ENCODE data around the gene PAPSS1. TPM values are rescaled to one million over a fixed set of nuclear protein-coding genes. Genes with fewer than 3 reads are reported as not detected.

PAPSS1 gene
- total RNA-seq, 1 experiment from 2014 or later: 83.6 TPM

DNA sequence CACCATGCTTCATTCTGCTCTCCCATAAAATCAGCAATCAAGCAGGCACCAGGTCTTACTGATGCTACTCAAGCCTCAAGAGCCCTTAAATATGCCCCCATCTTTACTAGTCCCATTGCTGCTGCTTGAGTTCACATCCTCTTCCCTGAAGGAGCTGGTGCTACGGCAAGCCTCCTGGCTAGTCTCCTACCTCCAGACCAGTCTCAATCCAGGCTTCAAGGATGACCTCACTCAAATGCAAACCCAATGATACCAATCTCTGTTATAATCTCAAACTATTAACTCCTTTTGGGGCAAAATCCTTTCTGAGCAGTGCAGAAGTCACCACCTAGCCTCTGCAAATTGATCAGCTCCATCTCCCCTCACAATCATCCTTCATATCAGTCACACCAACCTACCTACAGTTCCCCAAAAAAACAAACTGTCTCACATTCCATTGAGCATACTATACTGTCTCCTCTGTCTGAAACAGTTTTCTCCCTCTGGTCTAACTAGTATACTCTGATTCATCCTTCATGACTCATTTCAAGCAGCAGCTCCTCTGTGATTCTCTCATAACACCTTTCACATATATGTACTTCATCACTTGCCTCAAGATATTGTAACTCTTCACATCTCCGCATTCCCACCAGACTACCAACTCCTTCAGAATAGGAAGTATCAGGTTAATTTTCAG lies 30.0 kb downstream of the PAPSS1 start:
- no CpG with 5 or more reads among the region's 2 CpGs for WGBS (ENCODE audit: extremely low coverage, insufficient read length, low lambda C conversion rate)
- TF ChIP-seq, protein P1, sequence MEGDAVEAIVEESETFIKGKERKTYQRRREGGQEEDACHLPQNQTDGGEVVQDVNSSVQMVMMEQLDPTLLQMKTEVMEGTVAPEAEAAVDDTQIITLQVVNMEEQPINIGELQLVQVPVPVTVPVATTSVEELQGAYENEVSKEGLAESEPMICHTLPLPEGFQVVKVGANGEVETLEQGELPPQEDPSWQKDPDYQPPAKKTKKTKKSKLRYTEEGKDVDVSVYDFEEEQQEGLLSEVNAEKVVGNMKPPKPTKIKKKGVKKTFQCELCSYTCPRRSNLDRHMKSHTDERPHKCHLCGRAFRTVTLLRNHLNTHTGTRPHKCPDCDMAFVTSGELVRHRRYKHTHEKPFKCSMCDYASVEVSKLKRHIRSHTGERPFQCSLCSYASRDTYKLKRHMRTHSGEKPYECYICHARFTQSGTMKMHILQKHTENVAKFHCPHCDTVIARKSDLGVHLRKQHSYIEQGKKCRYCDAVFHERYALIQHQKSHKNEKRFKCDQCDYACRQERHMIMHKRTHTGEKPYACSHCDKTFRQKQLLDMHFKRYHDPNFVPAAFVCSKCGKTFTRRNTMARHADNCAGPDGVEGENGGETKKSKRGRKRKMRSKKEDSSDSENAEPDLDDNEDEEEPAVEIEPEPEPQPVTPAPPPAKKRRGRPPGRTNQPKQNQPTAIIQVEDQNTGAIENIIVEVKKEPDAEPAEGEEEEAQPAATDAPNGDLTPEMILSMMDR (conservative IDR thresholded peaks at IDR 0.05): no peak
- Histone ChIP-seq H3K4me1 (ENCODE audit: insufficient read depth, low read length) (no peaks in the 10 kb centered on the region; the same call in 1 of the 2 replicates), H3K4me2 (ENCODE audit: insufficient read depth, insufficient read length, low read length) (no peak overlapping the region), H3K9ac (ENCODE audit: extremely low read depth, insufficient read length, low read length) (no peak overlapping the region), H3K9me3 (ENCODE audit: control insufficient read depth, low read depth, low read length) (no peaks in the 10 kb centered on the region), H2AFZ (ENCODE audit: low read length) (no peak overlapping the region), H3K27ac (ENCODE audit: insufficient read length, low read depth, low read length) (no peak overlapping the region), H3K14ac (ENCODE audit: insufficient read depth, low read length) (no peak overlapping the region), H3T11ph (ENCODE audit: low read length) (no peak overlapping the region), H3K27me3 (ENCODE audit: insufficient read depth, low read length) (no peaks in the 10 kb centered on the region), H2AK5ac (ENCODE audit: insufficient read length, low read length) (no peak overlapping the region), H4K91ac (ENCODE audit: insufficient read length, low read depth, low read length) (no peak overlapping the region), H2BK15ac (ENCODE audit: low read depth, low read length) (no peak overlapping the region), H2BK12ac (ENCODE audit: insufficient read length, low read depth, low read length) (no peak overlapping the region), H3K18ac (ENCODE audit: insufficient read length, low read depth, low read length) (no peak overlapping the region), H4K8ac (replicated peaks; ENCODE audit: insufficient read length, low read depth, low read length) (no peak overlapping the region), H3K79me1 (ENCODE audit: insufficient read depth, low read depth, low read length, poor library complexity, severe bottlenecking) (no peaks in the 10 kb centered on the region), H3K56ac (ENCODE audit: insufficient read length, low read depth, low read length) (no peak overlapping the region), H3K4ac (ENCODE audit: low read depth, low read length) (no peak overlapping the region), H3K79me2 (ENCODE audit: insufficient read depth, low read length) (no peaks in the 10 kb centered on the region), H2BK20ac (ENCODE audit: low read depth, low read length, poor library complexity, severe bottlenecking) (no peak overlapping the region), H4K5ac (ENCODE audit: insufficient read length, low read depth, low read length) (no peak overlapping the region), H2BK5ac (ENCODE audit: insufficient read length, low read length) (no peak overlapping the region), H2BK120ac (ENCODE audit: low read depth, low read length, poor library complexity, severe bottlenecking) (no peak overlapping the region), H4K20me1 (ENCODE audit: control insufficient read depth, insufficient read depth, insufficient read length) (no peaks in the 10 kb centered on the region), H3K23me2 (ENCODE audit: insufficient read length, low read depth, low read length, poor library complexity, severe bottlenecking) (no peaks in the 10 kb centered on the region), H3K23ac (ENCODE audit: insufficient read length, low read depth, low read length) (no peak overlapping the region)
- DNase-seq: no peak
- Mint-ChIP-seq H3K36me3 (ENCODE audit: insufficient read depth in 1 of 3, low read depth in 3 of 3) (peaks cover 0 to 28% (median 25%) of the 10 kb centered on the region in 3 experiments; a peak in 5 of 7 replicates), H3K27ac (no peak overlapping the region), H3K4me3 (no peak overlapping the region), H3K4me1 (peaks cover 7% of the 10 kb centered on the region in 2 experiments), H3K27me3 (ENCODE audit: low read depth) (no peaks in the 10 kb centered on the region), H3K9me3 (no peaks in the 10 kb centered on the region)

All from H9 (cell line).